ENCODE measurements around the gene TLE4.
"Not testable (repeated sequence)": the region's sequence is repeated elsewhere in the genome, so short reads cannot be mapped to it uniquely, and the experiment has no call there.

TLE4 gene

GRCh38 chr9:79571309-79572031, at the start of gene TLE4:
TSS of gene TLE4 (plus strand) at chr9:79571965. CDS start at chr9:79572791, 826 bp downstream.
- DNase-seq = peak; percentile 93

- no peak for DNase-seq
Observed at GRCh38 chr9:79522793-79523192, 49.0 kb upstream of the TLE4 start.

GRCh38 chr9:79524266-79524665, 47.5 kb upstream of the TLE4 start:
- no peak for DNase-seq

GRCh38 chr9:79526149-79526672, 45.6 kb upstream of the TLE4 start:
- no peak for DNase-seq

GRCh38 chr9:79535534-79535933, 36.2 kb upstream of the TLE4 start:
- DNase-seq = no peak

- DNase-seq = no peak
Observed at GRCh38 chr9:79537838-79538237, 33.9 kb upstream of the TLE4 start.

- DNase-seq = no peak
Observed at GRCh38 chr9:79542735-79543620, 28.8 kb upstream of the TLE4 start.

GRCh38 chr9:79544375-79544774, 27.4 kb upstream of the TLE4 start:
- not testable (repeated sequence) for DNase-seq

- no peak for DNase-seq
Observed at GRCh38 chr9:79551586-79551985, 20.2 kb upstream of the TLE4 start.

GRCh38 chr9:79551994-79552393, 19.8 kb upstream of the TLE4 start:
- no peak for DNase-seq

- DNase-seq = no peak
Observed at GRCh38 chr9:79555474-79556089, 16.2 kb upstream of the TLE4 start.

GRCh38 chr9:79559495-79560181, 12.1 kb upstream of the TLE4 start:
- DNase-seq = no peak

- DNase-seq = no peak
Observed at GRCh38 chr9:79562749-79563386, 8.9 kb upstream of the TLE4 start.

- no peak for DNase-seq
Observed at GRCh38 chr9:79564105-79564504, 7.7 kb upstream of the TLE4 start.

- peak; percentile 7 for DNase-seq
Observed at GRCh38 chr9:79565245-79565644, 6.5 kb upstream of the TLE4 start.

- DNase-seq = no peak
Observed at GRCh38 chr9:79567671-79568098, 4.1 kb upstream of the TLE4 start.

- no peak for DNase-seq
Observed at GRCh38 chr9:79568337-79569101, 3.2 kb upstream of the TLE4 start.

- no peak for DNase-seq
Observed at GRCh38 chr9:79569814-79570447, 1.8 kb upstream of the TLE4 start.

GRCh38 chr9:79570448-79571308, 1.1 kb upstream of the TLE4 start:
- DNase-seq = peak; percentile 16

All from DMS79 treated with DMSO at 0.1 percent for 48 hours (cell line).